Measurements from ENCODE around the gene TBXAS1. TPM values are rescaled to one million over a fixed set of nuclear protein-coding genes. Genes with fewer than 3 reads are reported as not detected.

TBXAS1 gene
- total and polyA plus RNA-seq, 4 donors, result 4.1 to 22.4 (median 12.2) TPM

GRCh38 chr7:140025241-140025640, 196.2 kb downstream of the TBXAS1 start (continued):
- TF ChIP-seq FOXA1 (IDR thresholded peaks at IDR 0.05), result no peak
- no peak for TF ChIP-seq NR2F2 (IDR thresholded peaks at IDR 0.05)

DNA sequence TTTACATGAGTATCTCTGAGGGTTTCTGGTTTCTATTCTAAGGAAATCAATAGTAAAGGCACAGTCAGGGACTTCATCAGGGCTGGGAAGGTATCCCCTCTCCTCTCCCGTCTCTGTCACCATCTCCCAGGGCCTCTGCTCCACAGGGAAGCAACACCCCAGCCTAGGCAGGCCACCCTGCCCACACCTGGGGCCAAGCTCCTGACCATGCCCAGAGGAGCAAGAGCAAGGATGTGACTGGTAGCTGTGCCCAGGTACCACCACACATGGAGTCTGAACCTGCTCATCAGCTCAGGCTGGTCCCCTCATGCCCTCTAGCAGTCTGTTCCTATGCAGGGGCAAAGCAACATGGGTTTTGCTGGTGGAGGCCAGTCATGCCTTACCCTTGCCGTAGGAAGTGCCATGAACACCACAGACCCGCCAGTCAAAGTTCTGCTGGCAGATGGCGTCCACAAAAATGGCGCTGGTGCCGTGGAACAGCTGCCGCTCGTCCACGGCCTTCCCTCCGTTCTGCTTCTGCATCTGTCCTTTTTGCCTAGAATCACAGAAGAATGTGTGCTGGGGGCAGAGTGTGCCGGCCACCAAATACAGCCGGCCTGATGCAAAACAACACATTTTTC, 196.9 kb downstream of the TBXAS1 start:
- no peak for TF ChIP-seq EGR1 (IDR thresholded peaks at IDR 0.05; ENCODE audit: low read depth in 2 of 2)
- TF ChIP-seq, protein P1, sequence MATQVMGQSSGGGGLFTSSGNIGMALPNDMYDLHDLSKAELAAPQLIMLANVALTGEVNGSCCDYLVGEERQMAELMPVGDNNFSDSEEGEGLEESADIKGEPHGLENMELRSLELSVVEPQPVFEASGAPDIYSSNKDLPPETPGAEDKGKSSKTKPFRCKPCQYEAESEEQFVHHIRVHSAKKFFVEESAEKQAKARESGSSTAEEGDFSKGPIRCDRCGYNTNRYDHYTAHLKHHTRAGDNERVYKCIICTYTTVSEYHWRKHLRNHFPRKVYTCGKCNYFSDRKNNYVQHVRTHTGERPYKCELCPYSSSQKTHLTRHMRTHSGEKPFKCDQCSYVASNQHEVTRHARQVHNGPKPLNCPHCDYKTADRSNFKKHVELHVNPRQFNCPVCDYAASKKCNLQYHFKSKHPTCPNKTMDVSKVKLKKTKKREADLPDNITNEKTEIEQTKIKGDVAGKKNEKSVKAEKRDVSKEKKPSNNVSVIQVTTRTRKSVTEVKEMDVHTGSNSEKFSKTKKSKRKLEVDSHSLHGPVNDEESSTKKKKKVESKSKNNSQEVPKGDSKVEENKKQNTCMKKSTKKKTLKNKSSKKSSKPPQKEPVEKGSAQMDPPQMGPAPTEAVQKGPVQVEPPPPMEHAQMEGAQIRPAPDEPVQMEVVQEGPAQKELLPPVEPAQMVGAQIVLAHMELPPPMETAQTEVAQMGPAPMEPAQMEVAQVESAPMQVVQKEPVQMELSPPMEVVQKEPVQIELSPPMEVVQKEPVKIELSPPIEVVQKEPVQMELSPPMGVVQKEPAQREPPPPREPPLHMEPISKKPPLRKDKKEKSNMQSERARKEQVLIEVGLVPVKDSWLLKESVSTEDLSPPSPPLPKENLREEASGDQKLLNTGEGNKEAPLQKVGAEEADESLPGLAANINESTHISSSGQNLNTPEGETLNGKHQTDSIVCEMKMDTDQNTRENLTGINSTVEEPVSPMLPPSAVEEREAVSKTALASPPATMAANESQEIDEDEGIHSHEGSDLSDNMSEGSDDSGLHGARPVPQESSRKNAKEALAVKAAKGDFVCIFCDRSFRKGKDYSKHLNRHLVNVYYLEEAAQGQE (IDR thresholded peaks at IDR 0.05), result no peak
- TF ChIP-seq FOXA1 (IDR thresholded peaks at IDR 0.05), result no peak
- no peak for TF ChIP-seq SP1 (IDR thresholded peaks at IDR 0.05)
- TF ChIP-seq RXRA (IDR thresholded peaks at IDR 0.05), result no peak
- TF ChIP-seq, protein P2, sequence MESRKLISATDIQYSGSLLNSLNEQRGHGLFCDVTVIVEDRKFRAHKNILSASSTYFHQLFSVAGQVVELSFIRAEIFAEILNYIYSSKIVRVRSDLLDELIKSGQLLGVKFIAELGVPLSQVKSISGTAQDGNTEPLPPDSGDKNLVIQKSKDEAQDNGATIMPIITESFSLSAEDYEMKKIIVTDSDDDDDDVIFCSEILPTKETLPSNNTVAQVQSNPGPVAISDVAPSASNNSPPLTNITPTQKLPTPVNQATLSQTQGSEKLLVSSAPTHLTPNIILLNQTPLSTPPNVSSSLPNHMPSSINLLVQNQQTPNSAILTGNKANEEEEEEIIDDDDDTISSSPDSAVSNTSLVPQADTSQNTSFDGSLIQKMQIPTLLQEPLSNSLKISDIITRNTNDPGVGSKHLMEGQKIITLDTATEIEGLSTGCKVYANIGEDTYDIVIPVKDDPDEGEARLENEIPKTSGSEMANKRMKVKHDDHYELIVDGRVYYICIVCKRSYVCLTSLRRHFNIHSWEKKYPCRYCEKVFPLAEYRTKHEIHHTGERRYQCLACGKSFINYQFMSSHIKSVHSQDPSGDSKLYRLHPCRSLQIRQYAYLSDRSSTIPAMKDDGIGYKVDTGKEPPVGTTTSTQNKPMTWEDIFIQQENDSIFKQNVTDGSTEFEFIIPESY (IDR thresholded peaks at IDR 0.05), result no peak
- no peak for TF ChIP-seq HNF4G (IDR thresholded peaks at IDR 0.05)
- no peak for TF ChIP-seq TAF1 (conservative IDR thresholded peaks at IDR 0.05)
- no peak for TF ChIP-seq HNF4A (conservative IDR thresholded peaks at IDR 0.05)
- no peak for TF ChIP-seq RAD21 (IDR thresholded peaks at IDR 0.05)
- TF ChIP-seq JUND (IDR thresholded peaks at IDR 0.05), result no peak
- no peak for TF ChIP-seq ATF3 (IDR thresholded peaks at IDR 0.05)
- TF ChIP-seq YY1 (IDR thresholded peaks at IDR 0.05), result no peak
- no peak for TF ChIP-seq NR2F2 (IDR thresholded peaks at IDR 0.05)
- TF ChIP-seq FOXA2 (IDR thresholded peaks at IDR 0.05), result no peak
- TF ChIP-seq GABPA (IDR thresholded peaks at IDR 0.05 in 1 of 2, conservative IDR thresholded peaks at IDR 0.05 in 1 of 2), result no peak
- TF ChIP-seq CTCF (IDR thresholded peaks at IDR 0.05; ENCODE audit: low read depth, low read length, missing input control), result no peak
- TF ChIP-seq, protein P3, sequence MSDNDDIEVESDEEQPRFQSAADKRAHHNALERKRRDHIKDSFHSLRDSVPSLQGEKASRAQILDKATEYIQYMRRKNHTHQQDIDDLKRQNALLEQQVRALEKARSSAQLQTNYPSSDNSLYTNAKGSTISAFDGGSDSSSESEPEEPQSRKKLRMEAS (IDR thresholded peaks at IDR 0.05), result no peak
- H3K9ac ChIP-seq (ENCODE audit: low read depth in 1 of 2, low read length in 2 of 2), result no peak overlapping the region
- no peak overlapping the region for H3K27ac ChIP-seq (ENCODE audit: low read depth in 1 of 2, low read length in 2 of 2)
- H3K27me3 ChIP-seq (ENCODE audit: control insufficient read depth in 4 of 4, insufficient read depth in 4 of 4, low read length in 3 of 4), result no peaks in the 10 kb centered on the region
- no peak overlapping the region for H3K4me3 ChIP-seq (ENCODE audit: low read depth in 1 of 3, low read length in 3 of 3)
- peaks cover 0 to 7% (median 5%) of the 10 kb centered on the region in 4 donors for H3K4me1 ChIP-seq (ENCODE audit: control insufficient read depth in 4 of 4, insufficient read depth in 4 of 4, low read length in 3 of 4)
- peaks cover 8 to 40% (median 11%) of the 10 kb centered on the region in 4 donors for H3K36me3 ChIP-seq (ENCODE audit: control insufficient read depth in 4 of 4, insufficient read depth in 3 of 4, low read depth in 1 of 4, low read length in 3 of 4)
- H3K9me3 ChIP-seq (ENCODE audit: control insufficient read depth in 4 of 4, low read length in 3 of 4), result no peaks in the 10 kb centered on the region
- 97% methylated on average over 12 of the region's 12 CpGs for WGBS
- DNase-seq (ENCODE audit: low spot score), result no peak

All from liver (tissue), 9 donors.